Measurements from ENCODE around the gene HERC2.

DNA sequence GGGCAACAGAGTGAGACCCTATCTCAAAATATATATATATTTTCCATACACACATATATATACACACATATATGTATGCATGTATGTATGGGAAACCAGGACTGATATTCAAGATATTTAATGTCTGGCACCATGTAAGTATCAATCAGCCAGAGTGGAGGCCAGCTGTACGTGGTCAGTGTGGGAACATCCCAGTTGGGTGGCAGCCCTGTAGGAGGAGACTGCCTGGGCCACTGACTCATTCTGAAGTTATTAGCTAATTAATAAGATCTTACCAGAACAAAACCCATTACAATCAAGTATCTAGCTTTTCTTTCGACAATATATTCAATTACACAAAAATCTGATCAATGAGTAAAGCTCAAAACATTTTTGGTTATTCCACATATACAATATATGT is 137.8 kb downstream of the HERC2 start:
- no peak for TF ChIP-seq CTCF (IDR thresholded peaks at IDR 0.05)
- TF ChIP-seq POLR2AphosphoS5 (IDR thresholded peaks at IDR 0.05; ENCODE audit: low read depth, low read length) = no peak
- no peak for TF ChIP-seq REST (IDR thresholded peaks at IDR 0.05; ENCODE audit: insufficient read depth in 1 of 2, low read depth in 2 of 2, low read length in 1 of 2)
- no peak for TF ChIP-seq SIN3A (IDR thresholded peaks at IDR 0.05; ENCODE audit: borderline replicate concordance, insufficient read depth, low read depth, low read length)
- TF ChIP-seq TCF7L2 (IDR thresholded peaks at IDR 0.05; ENCODE audit: low read depth, low read length) = no peak
